Measurements from ENCODE around the gene ULK2.

The ULK2 gene

GRCh38 chr17:19744922-19745757 lies 122.6 kb downstream of the ULK2 start:
- peak; percentile 68 to 86 (median 80) for DNase-seq

- no peak for DNase-seq
Measured at GRCh38 chr17:19744492-19744891, 123.2 kb downstream of the ULK2 start.

- no peak for DNase-seq
Measured at GRCh38 chr17:19743101-19744100, 124.3 kb downstream of the ULK2 start.

- DNase-seq, result no peak
Measured at GRCh38 chr17:19742495-19742894, 125.2 kb downstream of the ULK2 start.

- DNase-seq, result no peak
Measured at GRCh38 chr17:19741832-19742457, 125.8 kb downstream of the ULK2 start.

- no peak for DNase-seq
Measured at GRCh38 chr17:19740933-19741332, 126.8 kb downstream of the ULK2 start.

- DNase-seq, result no peak
Measured at GRCh38 chr17:19739241-19740201, 128.2 kb downstream of the ULK2 start.

- no peak for DNase-seq
Measured at GRCh38 chr17:19738757-19739156, 129.0 kb downstream of the ULK2 start.

- no peak for DNase-seq
Measured at GRCh38 chr17:19738073-19738449, 129.7 kb downstream of the ULK2 start.

- DNase-seq, result no peak
Measured at GRCh38 chr17:19737305-19738072, 130.2 kb downstream of the ULK2 start.

- DNase-seq, result no peak
Measured at GRCh38 chr17:19736071-19736470, 131.7 kb downstream of the ULK2 start.

GRCh38 chr17:19733953-19734526 lies 133.7 kb downstream of the ULK2 start:
- no peak for DNase-seq

GRCh38 chr17:19731626-19732025 lies 136.1 kb downstream of the ULK2 start:
- DNase-seq, result no peak

GRCh38 chr17:19730843-19731242 lies 136.9 kb downstream of the ULK2 start:
- no peak for DNase-seq

- no peak for DNase-seq
Measured at GRCh38 chr17:19729900-19730299, 137.8 kb downstream of the ULK2 start.

GRCh38 chr17:19728084-19728495 lies 139.6 kb downstream of the ULK2 start:
- no peak for DNase-seq

GRCh38 chr17:19727501-19728078 lies 140.1 kb downstream of the ULK2 start:
- DNase-seq, result no peak

- DNase-seq, result no peak
Measured at GRCh38 chr17:19726631-19727376, 140.9 kb downstream of the ULK2 start.

- DNase-seq, result no peak
Measured at GRCh38 chr17:19725486-19725885, 142.2 kb downstream of the ULK2 start.

Data from stimulated activated naive CD4-positive, alpha-beta T cell (primary cell).